GM19043 (cell line): ENCODE measurements around the gene AKR1A1.

ENCODE experiments used
- ATAC-seq: cut with Tn5 transposase; IDR thresholded peaks from one replicate; pipeline ENCODE4 v1.9.1; 2021; ENCODE audit warnings: low read depth; ENCODE audit not compliant: unreplicated experiment

AKR1A1 gene

GRCh38 chr1:45610589-45611226 is 60.1 kb downstream of the AKR1A1 start:
- ATAC-seq = no peak

DNA sequence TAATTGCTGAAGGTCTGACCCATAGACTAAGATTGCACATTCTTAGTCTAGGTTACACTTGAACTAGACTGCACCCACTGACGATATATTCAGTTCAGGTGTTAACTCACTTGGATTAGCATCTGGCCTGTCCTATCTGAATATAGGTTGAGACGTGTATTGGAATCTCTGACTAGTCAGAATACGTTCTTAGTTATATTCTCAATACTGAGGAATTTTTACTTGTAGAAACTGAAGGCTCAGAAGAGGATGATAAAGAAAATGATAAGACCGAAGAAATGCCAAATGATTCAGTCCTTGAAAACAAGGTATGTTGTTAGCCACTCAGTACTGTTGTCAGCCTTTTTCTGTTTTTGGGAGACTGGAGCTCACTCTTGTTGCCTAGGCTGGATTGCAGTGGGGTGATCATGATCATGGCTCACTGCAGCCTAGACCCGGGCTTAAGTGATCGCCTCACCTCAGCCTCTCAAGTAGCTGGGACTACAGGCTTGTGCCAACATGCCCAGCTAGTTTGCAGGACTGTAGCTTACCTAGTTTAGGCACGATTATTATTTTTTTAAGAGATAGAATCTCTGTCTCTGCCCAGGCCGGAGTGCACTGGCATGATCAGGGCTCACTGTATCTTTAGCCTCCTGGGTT is 62.4 kb downstream of the AKR1A1 start:
- ATAC-seq = no peak

DNA sequence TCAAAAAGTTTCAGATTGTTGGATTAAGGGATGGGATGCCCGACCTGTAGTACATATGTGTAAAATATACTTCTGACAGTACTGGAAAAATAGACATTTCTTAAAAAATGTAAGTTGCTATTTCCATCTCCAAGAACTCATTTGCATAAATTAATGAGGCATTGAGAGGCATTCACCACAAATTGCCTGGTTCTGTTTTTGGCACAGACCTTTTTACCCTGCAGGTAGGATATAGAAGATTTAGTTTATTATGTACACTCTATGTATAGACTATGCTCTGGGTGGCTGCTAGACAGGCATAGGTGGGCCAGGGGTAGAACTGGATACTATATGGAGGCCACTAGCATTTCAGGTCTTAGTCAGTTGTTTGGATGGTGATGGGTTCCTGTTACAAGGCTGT is 65.3 kb downstream of the AKR1A1 start:
- ATAC-seq = no peak

- ATAC-seq = no peak
Observed at GRCh38 chr1:45617618-45618017, 67.0 kb downstream of the AKR1A1 start.

- no peak for ATAC-seq
Observed at GRCh38 chr1:45619149-45619921, 68.7 kb downstream of the AKR1A1 start.
